NCI-H345 treated with DMSO at 0.1 percent for 48 hours (cell line): ENCODE results near the gene TNFSF9.

Experiments
- DNase-seq: peaks from one replicate; lab custom pipeline; 2025; ENCODE audit not compliant: unreplicated experiment; lab: John Stamatoyannopoulos, UW

The TNFSF9 gene, protein sequence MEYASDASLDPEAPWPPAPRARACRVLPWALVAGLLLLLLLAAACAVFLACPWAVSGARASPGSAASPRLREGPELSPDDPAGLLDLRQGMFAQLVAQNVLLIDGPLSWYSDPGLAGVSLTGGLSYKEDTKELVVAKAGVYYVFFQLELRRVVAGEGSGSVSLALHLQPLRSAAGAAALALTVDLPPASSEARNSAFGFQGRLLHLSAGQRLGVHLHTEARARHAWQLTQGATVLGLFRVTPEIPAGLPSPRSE

DNA sequence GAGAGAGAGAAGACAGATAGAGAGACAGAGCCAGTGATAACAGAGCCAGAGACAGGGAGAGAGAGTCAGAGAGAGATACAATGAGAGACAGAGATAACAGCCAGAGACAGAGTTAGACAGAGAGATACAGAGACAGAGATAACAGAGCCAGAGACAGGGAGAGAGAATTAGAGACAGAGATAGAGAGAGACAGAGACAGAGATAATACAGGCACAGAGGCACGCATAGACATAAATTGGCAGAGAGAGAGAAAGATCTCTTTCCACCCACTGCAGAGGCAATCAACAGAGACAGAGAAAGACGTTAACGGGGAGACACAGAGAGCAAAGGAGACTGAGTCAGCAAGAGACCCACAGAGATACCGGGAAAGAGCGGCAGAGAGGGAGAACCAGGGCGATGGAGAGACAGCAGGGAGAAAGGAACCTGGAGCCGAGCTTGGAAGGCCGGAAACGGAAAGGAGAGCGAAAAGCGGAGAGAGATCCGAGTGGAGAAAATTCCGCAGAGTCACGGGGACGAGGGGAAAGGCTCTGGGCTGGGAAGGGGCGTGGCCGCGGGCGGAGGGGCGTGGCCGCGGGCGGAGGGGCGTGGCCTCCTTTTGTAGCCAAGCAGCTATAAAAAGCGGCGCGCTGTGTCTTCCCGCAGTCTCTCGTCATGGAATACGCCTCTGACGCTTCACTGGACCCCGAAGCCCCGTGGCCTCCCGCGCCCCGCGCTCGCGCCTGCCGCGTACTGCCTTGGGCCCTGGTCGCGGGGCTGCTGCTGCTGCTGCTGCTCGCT, at the start of gene TNFSF9:
TSS of gene TNFSF9 (plus strand) at position 641 of the 777 bp plus-strand sequence. CDS start at position 652, 11 bp downstream.
- peak; percentile 8 for DNase-seq

- no peak for DNase-seq
Measured at GRCh38 chr19:6481541-6482342, 49.1 kb upstream of the TNFSF9 start, which contains the start of gene DENND1C. DENND1C (minus strand) TSS chr19:6481787; CDS start chr19:6481695, 92 bp downstream.

DNA sequence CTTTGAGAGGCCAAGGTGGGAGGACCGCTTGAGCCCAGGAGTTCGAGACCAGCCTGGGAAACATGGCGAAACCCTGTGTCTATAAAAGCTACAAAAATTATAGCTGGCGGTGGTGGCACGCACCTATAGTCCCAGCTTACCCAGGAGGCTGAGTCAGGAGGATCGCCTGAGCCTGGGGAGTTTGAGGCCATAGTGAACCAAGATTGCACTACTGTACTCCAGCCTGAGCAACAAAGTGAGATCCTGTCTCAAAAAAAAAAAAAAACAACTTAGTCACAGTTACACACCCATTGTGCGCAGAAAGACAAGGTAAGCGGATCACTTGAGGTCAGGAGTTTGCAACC, 48.5 kb upstream of the TNFSF9 start:
- no peak for DNase-seq

- DNase-seq = no peak
Measured at GRCh38 chr19:6483235-6483634, 47.6 kb upstream of the TNFSF9 start.

DNA sequence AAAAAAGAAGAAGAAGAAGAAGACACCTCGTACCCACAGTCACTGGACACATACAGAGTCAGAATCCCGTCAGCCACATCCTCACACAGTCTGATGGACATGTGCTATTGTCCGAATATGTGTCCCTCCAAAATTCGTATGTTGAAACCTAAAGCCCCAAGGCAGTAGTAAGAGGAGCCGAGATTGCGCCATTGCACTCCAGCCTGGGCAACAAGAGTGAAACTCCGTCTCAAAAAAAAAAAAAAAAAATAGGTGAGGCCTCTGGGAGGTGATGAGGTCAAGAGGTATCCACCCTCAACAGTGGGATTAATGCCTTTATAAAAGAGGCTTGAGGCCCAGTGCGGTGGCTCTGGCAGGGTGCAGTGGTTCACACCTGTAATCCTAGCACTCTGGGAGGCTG, 46.6 kb upstream of the TNFSF9 start:
- no peak for DNase-seq

DNA sequence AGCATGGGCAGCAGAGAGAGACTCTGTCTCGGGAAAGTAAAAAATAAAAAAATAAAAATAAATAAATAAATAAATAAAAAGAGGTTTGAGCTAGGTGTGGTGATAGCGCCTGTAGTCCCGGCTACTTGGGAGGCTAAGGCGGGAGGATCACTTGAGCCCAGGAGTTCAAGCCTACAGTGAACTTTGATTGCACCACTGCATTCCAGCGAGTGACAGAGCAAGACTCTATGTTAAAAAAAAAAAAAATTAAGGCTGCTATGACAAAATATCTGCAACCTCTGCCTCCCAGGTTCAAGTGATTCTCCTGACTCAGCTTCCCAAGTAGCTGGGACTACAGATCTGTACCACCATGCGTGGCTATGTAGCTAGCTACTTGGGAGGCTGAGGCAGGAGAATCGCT, 46.0 kb upstream of the TNFSF9 start:
- no peak for DNase-seq

- DNase-seq = no peak
Measured at GRCh38 chr19:6489278-6490061, 41.4 kb upstream of the TNFSF9 start.

DNA sequence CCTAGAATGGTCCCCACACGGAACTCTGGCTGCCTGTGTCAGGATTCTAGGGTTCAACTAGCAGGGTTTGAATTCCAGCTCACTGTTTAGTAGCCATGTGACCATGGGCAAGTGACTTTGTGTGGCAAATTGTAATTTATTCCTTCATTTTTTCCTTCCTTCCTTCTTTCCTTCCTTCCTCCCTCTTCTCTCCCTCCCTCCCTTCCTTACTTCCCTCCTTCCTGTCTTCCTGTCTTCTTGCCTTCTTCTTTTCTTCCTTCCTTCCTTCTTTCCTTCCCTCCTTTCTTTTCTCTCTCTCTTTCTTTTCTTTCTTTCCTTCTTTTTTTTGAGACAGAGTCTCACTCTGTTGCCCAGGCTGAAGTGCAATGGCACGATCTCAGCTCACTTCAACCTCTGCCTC, 40.7 kb upstream of the TNFSF9 start:
- no peak for DNase-seq

DNA sequence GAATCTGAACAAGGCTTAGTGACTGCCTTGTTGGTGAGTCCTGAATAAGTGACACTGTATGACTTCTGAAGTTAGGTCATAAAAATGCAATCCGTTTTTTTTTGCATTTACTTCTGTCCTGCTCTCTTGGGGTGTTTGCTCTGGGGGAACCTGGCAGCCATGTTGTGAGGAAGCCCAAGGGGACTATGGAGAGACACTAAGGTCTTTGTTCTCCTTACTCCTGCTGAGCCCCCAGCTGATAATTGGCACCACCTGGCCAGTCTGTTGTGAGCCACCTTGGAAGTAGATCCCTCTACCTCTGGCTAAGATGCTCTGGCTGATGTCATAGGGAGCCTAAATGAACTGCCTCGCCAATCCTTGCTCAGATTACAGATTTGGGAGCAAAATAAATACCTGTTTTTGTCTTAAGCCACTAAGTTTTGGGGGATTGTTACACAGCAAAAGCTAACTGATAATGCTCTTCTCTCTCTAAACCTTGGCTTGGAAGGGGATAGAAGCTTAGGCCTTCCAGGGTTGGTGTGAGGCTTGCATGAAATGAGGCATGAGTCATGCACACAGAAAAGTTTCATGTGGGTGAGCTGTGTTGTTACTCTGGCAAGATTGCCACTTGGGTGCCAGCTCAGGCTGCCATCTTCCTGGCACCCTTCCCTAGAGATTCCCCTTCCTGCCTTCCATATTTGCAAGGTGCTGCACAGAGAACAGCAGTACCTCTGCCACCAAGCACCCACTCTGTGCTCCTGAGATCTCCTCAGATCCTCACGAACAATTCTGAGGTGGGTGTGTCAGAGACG, 38.8 kb upstream of the TNFSF9 start:
- DNase-seq = no peak

DNA sequence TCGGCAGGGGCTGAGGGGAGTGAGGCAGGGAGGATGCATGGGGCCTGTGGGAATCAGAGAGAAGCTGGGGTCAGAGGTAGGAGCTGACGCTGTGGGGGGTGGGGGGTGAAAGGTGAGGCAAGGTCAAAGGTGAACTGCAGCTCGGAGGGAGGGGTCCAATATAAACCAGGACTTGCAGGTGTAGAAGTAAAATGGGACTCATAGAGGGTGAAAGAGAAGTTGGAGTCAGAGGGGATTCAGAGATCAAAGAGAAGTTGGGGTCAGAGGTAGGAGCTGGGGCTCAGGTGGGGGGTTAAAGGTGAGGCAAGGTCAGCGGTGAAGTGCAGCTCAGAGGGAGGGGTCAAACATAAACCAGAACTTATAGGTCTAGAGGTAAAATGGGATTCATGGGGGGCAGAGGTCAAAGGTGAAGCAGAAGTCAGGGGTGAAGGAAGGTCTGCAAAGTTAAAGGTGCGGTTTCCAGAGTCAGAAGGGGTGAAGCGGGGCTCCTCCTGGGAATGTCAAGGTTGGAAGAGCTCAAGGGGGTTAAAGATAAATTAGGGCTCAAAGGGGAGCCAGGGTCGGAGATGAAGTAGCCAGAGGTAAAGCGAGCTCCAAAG, 36.3 kb upstream of the TNFSF9 start:
- DNase-seq = no peak

GRCh38 chr19:6495947-6496346, 34.9 kb upstream of the TNFSF9 start:
- no peak for DNase-seq

- DNase-seq = no peak
Measured at GRCh38 chr19:6498294-6499036, 32.4 kb upstream of the TNFSF9 start.

DNA sequence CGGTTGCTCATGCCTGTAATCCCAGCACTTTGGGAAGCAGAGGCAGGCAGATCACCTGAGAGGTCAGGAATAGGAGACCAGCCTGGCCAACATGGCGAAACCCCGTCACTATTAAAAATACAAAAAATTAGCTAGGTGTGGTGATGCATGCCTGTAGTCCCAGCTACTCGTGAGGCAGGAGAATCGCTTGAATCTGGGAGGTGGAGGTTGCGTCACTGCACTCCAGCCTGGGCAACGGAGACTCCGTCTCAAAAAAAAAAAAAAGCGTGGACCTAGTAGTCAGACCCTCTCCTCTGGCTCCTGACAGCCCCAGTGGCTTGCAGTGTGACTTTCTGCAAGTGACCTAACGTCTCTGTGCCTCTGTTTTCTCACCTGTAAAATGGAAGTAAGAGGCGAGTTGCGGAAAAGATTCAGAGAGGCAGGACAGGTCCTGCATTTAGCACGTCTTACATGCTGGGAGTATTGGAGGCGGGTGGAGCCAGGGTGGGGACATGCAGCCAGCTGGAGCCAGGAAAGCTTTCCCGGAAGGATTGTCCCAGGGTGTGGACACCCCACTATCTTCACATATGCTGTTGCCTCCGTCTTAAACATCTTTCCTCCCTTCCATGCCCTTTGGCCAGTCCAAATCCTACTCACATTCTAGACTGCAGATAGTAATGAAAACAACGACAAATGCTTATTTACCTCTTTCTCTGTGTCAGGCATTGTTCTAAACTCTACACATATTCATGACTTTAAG, 31.6 kb upstream of the TNFSF9 start:
- no peak for DNase-seq

DNA sequence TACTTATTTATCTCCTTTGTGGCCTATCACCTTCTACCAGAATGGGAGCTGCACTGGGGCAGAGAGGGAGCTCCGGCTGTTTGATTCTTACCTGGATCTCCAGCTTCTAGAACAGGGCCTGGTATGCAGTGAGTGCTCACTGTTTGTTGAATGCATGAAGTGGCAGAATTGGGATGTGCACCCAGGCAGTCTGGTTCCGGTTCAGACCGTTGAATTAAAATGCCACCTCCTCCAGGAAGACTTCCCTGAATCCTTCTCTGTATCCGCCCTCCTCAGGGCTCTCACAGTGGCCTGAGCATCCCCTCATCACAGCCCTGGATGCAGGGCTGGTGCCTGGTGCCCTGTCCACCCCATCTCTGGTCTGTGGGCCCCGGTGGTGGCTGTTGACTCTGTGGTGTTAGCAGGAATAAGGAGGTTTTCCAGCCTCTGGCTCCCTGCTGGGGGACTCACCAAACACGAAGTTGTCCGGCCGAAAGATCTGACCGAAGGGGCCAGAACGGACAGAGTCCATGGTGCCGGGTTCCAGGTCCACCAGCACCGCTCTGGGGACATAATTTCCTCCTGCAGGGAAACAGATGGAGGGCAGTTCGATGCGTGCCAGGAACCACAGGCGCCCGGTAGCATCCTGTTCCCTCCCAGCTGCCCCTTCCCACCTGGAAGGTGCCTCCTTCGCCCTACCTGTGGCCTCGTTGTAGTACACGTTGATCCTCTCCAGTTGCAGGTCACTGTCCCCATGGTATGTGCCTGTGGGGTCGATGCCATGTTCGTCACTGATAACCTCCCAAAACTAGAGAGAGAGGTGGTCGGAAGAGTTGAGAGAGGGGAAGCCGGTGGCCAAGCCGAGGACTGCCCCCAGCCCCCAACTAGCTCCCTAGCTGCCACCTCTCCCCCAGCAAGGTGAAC, 29.7 kb upstream of the TNFSF9 start:
- DNase-seq = no peak

DNA sequence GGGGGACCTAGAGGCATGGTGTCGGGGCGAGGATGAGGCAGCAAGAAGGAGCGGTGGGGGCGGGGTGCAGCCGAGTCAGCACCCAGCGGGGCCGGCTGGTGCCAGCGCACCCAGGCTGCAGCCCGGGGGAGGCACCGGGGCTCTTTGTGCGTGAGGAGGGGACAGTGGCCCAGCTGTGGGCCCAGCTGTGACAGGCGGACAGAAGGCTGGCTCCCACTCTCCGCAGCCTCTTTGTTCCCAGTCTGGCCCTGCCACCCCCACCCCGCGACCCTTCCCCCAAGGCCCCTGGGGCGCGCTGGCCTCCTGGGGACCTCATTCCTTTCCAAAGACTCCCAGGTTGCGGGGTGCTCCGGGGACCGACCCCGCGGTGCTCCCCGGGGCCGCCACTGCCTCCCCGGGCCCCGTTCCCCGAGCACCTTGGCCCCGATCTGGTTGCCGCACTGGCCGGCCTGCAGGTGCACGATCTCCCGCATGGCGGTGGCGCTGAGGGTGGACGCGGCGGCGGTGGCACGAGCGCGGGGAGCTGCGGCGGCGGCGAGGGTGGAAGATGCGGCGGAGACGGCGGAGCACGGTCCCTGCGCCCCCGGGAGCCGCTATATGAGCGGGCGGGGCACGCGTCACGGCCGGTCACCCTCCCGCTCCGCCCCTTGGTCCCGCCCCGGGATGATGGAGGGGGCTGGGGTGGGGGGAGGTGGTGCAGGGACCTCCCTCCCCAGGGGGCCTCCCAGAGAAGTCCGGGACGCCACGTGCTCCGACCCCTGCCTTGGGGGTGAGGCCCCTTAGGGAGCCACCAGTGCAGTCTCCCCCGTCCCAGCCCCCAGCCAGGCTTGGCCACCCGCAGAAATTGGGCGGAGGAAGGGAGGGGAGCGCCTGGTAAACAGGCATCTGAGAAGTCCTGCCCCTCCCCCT, 28.8 kb upstream of the TNFSF9 start, which contains the start of gene TUBB4A:
TSS of gene TUBB4A (minus strand) at position 570 of the 909 bp plus-strand sequence. CDS start at position 473, 97 bp downstream.
- DNase-seq = no peak
